AG04450 (cell line): ENCODE measurements around the gene RPS6KL1. TPM values are rescaled to one million over a fixed set of nuclear protein-coding genes. Genes with fewer than 3 reads are reported as not detected.

ENCODE experiments used
- polyA plus RNA-seq: library from polyadenylated mRNA; depleted of rRNA; stranded (reverse); fragments of >200 nt; gene quantifications from 2 replicates; pipeline ENCODE4 v1.2.3, GENCODE V29; 2011; rRNA removed

Gene RPS6KL1
- polyA plus RNA-seq, 1 experiment, result 0.64 TPM

Other genes starting within 250 kb of the RPS6KL1 start
- 51.8 and 55.3 TPM in 2 replicates for gene AREL1, start 210.2 kb downstream of the RPS6KL1 start, polyA plus RNA-seq
- gene FCF1, start 210.1 kb downstream of the RPS6KL1 start, polyA plus RNA-seq, result 61.3 and 78.5 TPM in 2 replicates
- 15.3 and 17.6 TPM in 2 replicates for gene YLPM1, start 159.9 kb downstream of the RPS6KL1 start, polyA plus RNA-seq
- not detected in 2 replicates for gene PROX2, start 47.1 kb downstream of the RPS6KL1 start, polyA plus RNA-seq
- 148 and 150 TPM in 2 replicates for gene DLST, start 41.3 kb downstream of the RPS6KL1 start, polyA plus RNA-seq
- 0.55 and 0.63 TPM in 2 replicates for gene PGF, start 32.3 kb upstream of the RPS6KL1 start, polyA plus RNA-seq
- gene EIF2B2, start 79.7 kb upstream of the RPS6KL1 start, polyA plus RNA-seq, result 78.3 and 82.5 TPM in 2 replicates
- 14.0 and 16.2 TPM in 2 replicates for gene MLH3, start 128.2 kb upstream of the RPS6KL1 start, polyA plus RNA-seq
- 14.3 and 18.4 TPM in 2 replicates for gene ACYP1, start 140.8 kb upstream of the RPS6KL1 start, polyA plus RNA-seq
- gene ZC2HC1C, start 146.4 kb upstream of the RPS6KL1 start, polyA plus RNA-seq, result 0.45 and 0.73 TPM in 2 replicates
- 72.4 and 82.3 TPM in 2 replicates for gene NEK9, start 203.8 kb upstream of the RPS6KL1 start, polyA plus RNA-seq